Measurements from ENCODE around the gene ZNRD2.
A peak's percentile ranks its signal among the peaks of the same experiment; 100 is the strongest.

ZNRD2 gene

DNA sequence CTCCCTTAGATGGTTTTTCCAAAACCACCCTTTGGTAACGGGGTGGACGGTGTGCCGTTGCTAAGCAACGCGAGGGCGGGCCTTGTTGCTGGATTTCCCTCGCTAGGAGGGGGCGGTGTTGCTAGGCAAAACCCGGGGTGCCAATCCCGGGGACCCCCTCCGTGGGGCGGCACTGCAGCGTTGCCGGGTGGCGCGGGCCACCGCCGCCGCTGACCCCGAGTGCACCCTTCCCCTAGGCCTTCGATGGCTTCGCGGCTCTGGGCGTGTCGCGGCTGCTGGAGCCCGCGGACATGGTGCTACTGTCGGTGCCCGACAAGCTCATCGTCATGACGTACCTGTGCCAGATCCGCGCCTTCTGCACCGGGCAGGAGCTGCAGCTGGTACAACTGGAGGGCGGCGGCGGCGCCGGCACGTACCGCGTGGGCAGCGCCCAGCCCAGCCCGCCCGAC is 14.5 kb downstream of the ZNRD2 start:
- 0 out of 2 replicates have a peak, but pooled peaks cover 3% of the 10 kb centered on the region for H3K4me1 ChIP-seq (ENCODE audit: insufficient read depth, low read length)
- WGBS, result 55% methylated on average over 46 of the region's 46 CpGs
- peak overlapping the region; percentile 28 for H3K4me3 ChIP-seq (ENCODE audit: low read length)
- H3K27me3 ChIP-seq (ENCODE audit: insufficient read depth, low read length), result peaks cover 54% of the 10 kb centered on the region
- no peak overlapping the region for H3K27ac ChIP-seq (ENCODE audit: low read depth, low read length)
- no peak overlapping the region for H3K9ac ChIP-seq (ENCODE audit: low read depth, low read length)
- H3K36me3 ChIP-seq (ENCODE audit: insufficient read depth, low read length), result no peaks in the 10 kb centered on the region
- H3K9me3 ChIP-seq (ENCODE audit: insufficient read depth, low read depth, low read length), result no peaks in the 10 kb centered on the region

DNA sequence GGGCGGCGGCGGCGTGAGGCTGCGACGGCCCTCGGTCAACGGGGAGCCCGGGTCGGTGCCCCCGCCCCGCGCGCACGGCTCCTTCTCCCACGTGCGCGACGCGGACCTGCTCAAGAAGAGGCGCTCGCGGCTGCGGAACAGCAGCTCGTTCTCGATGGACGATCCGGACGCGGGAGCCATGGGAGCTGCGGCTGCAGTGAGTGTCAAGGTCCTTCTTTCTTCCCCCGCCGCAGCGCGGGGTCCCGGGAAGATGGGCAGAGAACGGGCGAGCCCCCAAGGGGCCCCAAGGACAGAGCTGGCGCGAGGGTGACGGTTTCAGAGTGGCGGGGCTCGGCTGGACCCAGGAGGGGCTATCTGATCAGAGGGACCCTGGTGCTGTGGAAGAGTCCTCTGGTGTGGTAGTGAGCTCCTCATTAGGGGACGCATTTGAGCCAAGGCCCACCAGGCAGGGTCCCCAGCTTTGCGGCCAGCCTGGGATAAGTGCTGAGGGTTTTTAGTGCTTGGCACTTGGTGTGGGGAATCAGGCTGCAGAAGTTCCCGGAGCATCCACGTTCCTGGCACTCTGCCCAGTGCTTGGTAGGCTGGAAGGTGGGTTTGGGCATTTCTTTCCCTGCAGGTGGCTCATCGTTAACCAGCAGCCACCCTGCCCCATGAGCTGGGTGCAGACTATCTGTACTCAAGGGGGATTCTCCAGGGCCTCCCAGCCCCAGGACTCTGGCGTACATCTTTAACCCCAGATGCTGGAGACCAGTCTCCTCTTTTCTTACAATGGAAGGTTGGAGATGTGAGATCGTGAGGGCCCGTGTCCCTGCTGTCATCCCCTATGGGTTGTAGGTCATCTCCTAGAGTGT is 15.3 kb downstream of the ZNRD2 start:
- 72% methylated on average over 50 of the region's 51 CpGs for WGBS
- Histone ChIP-seq H3K36me3 (ENCODE audit: insufficient read depth, low read length) (no peaks in the 10 kb centered on the region), H3K27me3 (ENCODE audit: insufficient read depth, low read length) (peaks cover 63% of the 10 kb centered on the region), H3K4me3 (ENCODE audit: low read length) (no peak overlapping the region), H3K9ac (ENCODE audit: low read depth, low read length) (no peak overlapping the region), H3K9me3 (ENCODE audit: insufficient read depth, low read depth, low read length) (no peaks in the 10 kb centered on the region), H3K27ac (ENCODE audit: low read depth, low read length) (no peak overlapping the region), H3K4me1 (ENCODE audit: insufficient read depth, low read length) (0 out of 2 replicates have a peak, but pooled peaks cover 3% of the 10 kb centered on the region)

- 0 out of 2 replicates have a peak, but pooled peaks cover 3% of the 10 kb centered on the region for H3K4me1 ChIP-seq (ENCODE audit: insufficient read depth, low read length)
- peaks cover 69% of the 10 kb centered on the region for H3K27me3 ChIP-seq (ENCODE audit: insufficient read depth, low read length)
- H3K9ac ChIP-seq (ENCODE audit: low read depth, low read length), result no peak overlapping the region
- H3K9me3 ChIP-seq (ENCODE audit: insufficient read depth, low read depth, low read length), result no peaks in the 10 kb centered on the region
- H3K27ac ChIP-seq (ENCODE audit: low read depth, low read length), result no peak overlapping the region
- no peaks in the 10 kb centered on the region for H3K36me3 ChIP-seq (ENCODE audit: insufficient read depth, low read length)
- WGBS, result 88% methylated on average over 4 of the region's 4 CpGs
- no peak overlapping the region for H3K4me3 ChIP-seq (ENCODE audit: low read length)
Observed at GRCh38 chr11:65586247-65586630, 16.0 kb downstream of the ZNRD2 start.

DNA sequence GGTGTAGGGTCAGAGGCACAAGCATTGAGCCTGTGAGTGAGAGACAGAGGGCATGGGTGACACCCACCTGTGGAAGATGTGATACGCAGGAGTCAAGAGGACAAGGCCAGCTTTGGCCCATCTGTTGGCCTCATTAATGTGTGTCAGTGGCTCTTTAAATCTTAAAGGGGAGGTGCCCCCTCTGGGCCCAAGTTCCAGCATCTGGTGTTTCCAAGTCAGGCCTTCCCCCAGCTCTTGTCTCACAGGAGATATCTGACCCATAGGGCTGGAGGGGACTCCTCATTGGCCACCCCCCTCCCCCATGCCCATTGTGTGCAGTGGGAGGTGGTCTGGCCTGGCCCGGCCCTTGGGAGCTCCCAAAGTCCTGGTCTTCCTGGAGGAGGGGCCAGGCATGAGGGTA is 16.4 kb downstream of the ZNRD2 start:
- Histone ChIP-seq H3K9me3 (ENCODE audit: insufficient read depth, low read depth, low read length) (no peaks in the 10 kb centered on the region), H3K27me3 (ENCODE audit: insufficient read depth, low read length) (peaks cover 73% of the 10 kb centered on the region), H3K4me3 (ENCODE audit: low read length) (no peak overlapping the region), H3K9ac (ENCODE audit: low read depth, low read length) (no peak overlapping the region), H3K27ac (ENCODE audit: low read depth, low read length) (no peak overlapping the region), H3K4me1 (ENCODE audit: insufficient read depth, low read length) (0 out of 2 replicates have a peak, but pooled peaks cover 3% of the 10 kb centered on the region), H3K36me3 (ENCODE audit: insufficient read depth, low read length) (no peaks in the 10 kb centered on the region)
- 57% methylated on average over 2 of the region's 2 CpGs for WGBS

DNA sequence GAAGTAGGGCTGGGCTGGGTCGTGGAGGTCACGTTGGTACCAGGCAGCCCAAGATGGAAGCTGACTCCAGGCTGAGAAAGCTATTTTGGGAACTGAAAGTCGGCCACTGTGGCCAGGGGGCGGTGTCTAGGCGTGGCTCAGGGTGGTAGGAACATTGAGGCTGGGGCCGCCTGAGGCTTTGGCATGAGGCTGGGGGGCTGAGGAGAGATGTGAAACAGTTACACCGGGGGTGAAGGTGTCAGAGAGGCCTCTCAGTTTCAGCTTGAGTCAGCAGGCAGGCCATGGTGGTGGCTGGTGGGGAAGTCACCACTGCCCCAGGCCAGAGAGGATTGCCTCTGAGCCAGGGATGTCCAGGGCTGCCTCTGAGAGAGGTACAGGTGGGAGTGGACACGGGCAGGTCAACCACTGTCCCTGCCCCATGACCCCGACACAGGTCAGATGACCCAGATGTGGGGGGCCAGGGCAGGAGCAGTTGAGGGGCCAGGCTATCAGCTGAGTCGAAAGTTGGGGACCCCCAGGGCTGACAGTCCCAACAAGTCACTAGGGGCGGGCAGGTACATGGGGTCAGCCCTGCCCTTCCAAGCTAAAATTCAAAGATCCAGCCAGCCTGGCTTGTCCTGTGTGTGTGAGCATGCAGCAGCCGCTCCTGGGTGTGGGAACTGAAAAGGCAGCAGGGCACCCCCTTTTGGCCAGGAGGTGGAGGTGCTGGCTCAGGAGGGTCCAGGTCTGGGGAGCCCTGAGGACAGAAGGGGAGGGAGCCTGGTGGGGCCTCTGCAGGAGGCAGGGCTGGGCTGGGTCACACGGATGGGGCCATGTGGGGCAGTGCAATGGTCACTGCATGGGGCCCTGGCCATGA is 18.1 kb downstream of the ZNRD2 start:
- Histone ChIP-seq H3K27ac (ENCODE audit: low read depth, low read length) (no peak overlapping the region), H3K9me3 (ENCODE audit: insufficient read depth, low read depth, low read length) (no peaks in the 10 kb centered on the region), H3K9ac (ENCODE audit: low read depth, low read length) (no peak overlapping the region), H3K36me3 (ENCODE audit: insufficient read depth, low read length) (no peaks in the 10 kb centered on the region), H3K4me1 (ENCODE audit: insufficient read depth, low read length) (0 out of 2 replicates have a peak, but pooled peaks cover 6% of the 10 kb centered on the region), H3K27me3 (ENCODE audit: insufficient read depth, low read length) (peaks cover 75% of the 10 kb centered on the region), H3K4me3 (ENCODE audit: low read length) (no peak overlapping the region)
- 70% methylated on average over 13 of the region's 13 CpGs for whole genome bisulfite sequencing

DNA sequence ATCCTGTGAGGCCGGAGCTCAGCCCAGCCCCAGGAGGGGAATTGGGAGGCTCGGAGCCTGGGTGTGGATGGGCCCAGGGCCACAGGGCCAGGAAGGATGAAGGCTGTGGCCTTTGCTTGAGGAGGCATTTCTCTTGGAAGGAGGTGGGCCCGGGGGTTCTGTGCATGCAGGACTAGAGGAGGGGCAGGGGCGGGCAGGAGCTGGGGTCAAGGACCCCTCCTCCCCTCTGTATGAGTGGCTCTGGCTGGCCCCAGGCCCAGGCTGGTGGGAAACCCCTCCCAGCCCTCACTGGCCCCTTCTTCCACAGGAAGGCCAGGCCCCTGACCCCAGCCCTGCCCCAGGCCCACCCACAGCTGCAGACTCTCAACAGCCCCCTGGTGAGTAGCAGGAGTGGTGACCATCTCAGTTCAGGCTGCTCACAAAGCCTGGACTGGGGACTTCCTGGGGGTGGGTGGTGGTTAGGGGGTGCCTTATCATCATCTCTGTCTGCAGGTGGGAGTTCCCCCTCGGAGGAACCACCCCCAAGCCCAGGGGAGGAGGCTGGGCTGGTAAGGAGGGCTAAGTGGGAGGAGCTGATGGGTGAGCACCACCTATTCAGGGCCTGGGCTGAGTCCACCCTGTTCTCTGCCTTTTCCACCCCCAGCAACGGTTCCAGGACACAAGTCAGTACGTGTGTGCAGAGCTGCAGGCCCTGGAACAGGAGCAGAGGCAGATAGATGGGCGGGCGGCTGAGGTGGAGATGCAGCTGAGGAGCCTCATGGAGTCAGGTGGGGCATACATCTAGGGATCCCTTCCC is 19.4 kb downstream of the ZNRD2 start:
- H3K36me3 ChIP-seq (ENCODE audit: insufficient read depth, low read length), result no peaks in the 10 kb centered on the region
- H3K9me3 ChIP-seq (ENCODE audit: insufficient read depth, low read depth, low read length), result no peaks in the 10 kb centered on the region
- H3K27ac ChIP-seq (ENCODE audit: low read depth, low read length), result no peak overlapping the region
- H3K4me3 ChIP-seq (ENCODE audit: low read length), result no peak overlapping the region
- H3K9ac ChIP-seq (ENCODE audit: low read depth, low read length), result no peak overlapping the region
- H3K4me1 ChIP-seq (ENCODE audit: insufficient read depth, low read length), result 0 out of 2 replicates have a peak, but pooled peaks cover 3% of the 10 kb centered on the region
- 84% methylated on average over 9 of the region's 9 CpGs for WGBS
- peaks cover 69% of the 10 kb centered on the region for H3K27me3 ChIP-seq (ENCODE audit: insufficient read depth, low read length)

- Histone ChIP-seq H3K9me3 (ENCODE audit: insufficient read depth, low read depth, low read length) (no peaks in the 10 kb centered on the region), H3K4me1 (ENCODE audit: insufficient read depth, low read length) (0 out of 2 replicates have a peak, but pooled peaks cover 3% of the 10 kb centered on the region), H3K9ac (ENCODE audit: low read depth, low read length) (no peak overlapping the region), H3K36me3 (ENCODE audit: insufficient read depth, low read length) (no peaks in the 10 kb centered on the region), H3K27ac (ENCODE audit: low read depth, low read length) (no peak overlapping the region), H3K27me3 (ENCODE audit: insufficient read depth, low read length) (peaks cover 63% of the 10 kb centered on the region), H3K4me3 (ENCODE audit: low read length) (no peak overlapping the region)
- WGBS, result 87% methylated on average over 8 of the region's 8 CpGs
Observed at GRCh38 chr11:65590240-65590738, 20.0 kb downstream of the ZNRD2 start.

DNA sequence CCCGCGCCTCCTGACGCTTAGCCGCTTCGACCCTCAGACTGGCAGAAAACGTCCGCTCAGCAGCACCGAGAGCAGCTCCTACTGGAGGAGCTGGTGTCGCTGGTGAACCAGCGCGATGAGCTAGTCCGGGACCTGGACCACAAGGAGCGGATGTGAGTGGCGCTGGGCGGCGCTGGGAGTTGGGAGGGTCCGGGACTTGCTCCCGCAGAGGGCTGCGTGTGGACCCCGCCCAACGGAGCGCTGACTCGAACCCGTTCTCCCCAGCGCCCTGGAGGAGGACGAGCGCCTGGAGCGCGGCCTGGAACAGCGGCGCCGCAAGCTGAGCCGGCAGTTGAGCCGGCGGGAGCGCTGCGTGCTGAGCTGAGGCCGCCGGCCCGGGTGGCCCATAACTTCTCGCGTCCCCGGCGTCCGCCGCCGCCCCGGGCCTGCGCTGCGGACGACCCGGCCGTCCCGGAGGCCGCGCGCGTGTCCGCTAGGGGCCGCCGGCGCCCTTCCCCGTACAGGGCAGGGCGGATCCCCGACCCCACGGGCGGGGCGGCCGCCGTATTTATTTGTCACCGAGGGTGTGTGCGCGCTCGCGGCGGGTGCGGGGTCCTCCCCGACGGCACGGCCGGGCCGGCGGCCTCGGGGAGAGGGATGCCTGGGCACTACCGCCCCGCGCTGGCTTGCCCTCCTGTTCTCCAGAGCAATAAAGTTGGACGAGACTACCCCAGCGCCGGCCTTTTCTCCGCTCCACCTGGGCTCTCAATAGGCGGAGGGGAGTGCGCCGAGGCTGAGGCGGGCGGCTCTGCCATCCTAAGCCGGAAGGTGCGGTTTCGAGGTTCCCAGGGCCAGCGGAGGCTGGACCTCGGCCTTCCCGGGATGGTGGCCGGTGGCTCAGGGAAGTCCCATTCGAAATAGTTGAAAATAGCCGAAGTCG is 21.9 kb downstream of the ZNRD2 start:
- H3K27me3 ChIP-seq (ENCODE audit: insufficient read depth, low read length), result peaks cover 46% of the 10 kb centered on the region
- no peak overlapping the region for H3K27ac ChIP-seq (ENCODE audit: low read depth, low read length)
- H3K4me3 ChIP-seq (ENCODE audit: low read length), result peak overlapping the region; percentile 62
- 3% methylated on average over 106 of the region's 106 CpGs for WGBS
- H3K36me3 ChIP-seq (ENCODE audit: insufficient read depth, low read length), result no peaks in the 10 kb centered on the region
- 0 out of 2 replicates have a peak, but pooled peaks cover 3% of the 10 kb centered on the region for H3K4me1 ChIP-seq (ENCODE audit: insufficient read depth, low read length)
- H3K9me3 ChIP-seq (ENCODE audit: insufficient read depth, low read depth, low read length), result no peaks in the 10 kb centered on the region
- H3K9ac ChIP-seq (ENCODE audit: low read depth, low read length), result peak overlapping the region; percentile 47

DNA sequence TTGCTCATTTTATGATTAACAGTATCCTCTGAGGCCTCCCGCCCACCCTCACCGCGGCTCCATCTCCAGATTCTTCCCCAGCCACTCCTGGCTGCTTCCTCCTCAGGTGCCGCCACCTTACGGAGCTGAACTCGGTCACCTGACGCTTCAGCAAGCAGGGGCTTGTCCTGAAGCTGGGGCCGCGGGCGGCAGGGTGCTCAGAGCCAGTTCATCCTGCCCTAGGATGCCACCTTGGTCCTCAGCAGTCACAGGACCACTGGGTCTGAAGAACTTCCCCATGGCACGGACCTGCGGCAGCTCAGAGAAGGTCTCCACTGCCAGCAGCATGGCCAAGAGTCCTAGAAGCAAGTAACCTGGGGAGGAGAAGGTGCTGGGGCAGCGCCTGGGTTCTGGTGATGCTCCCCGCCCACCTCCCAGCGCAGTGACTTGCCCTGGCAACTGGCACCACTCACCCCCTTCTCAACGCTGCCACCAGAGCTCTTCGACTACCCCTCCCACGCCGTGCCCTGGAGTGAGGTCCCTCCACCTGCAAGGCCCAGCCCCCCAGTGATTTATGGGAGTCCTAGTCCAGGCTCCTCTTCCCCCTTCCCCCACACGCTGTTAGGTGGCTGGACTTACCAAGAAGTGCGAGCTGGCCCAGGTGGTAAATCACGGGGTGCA is 22.7 kb downstream of the ZNRD2 start:
- Histone ChIP-seq H3K27me3 (ENCODE audit: insufficient read depth, low read length) (peaks cover 44% of the 10 kb centered on the region), H3K4me1 (ENCODE audit: insufficient read depth, low read length) (0 out of 2 replicates have a peak, but pooled peaks cover 3% of the 10 kb centered on the region), H3K4me3 (ENCODE audit: low read length) (peak overlapping the region; percentile 62), H3K9me3 (ENCODE audit: insufficient read depth, low read depth, low read length) (no peaks in the 10 kb centered on the region), H3K36me3 (ENCODE audit: insufficient read depth, low read length) (peaks cover 4% of the 10 kb centered on the region; the same call in 1 of the 2 replicates), H3K27ac (ENCODE audit: low read depth, low read length) (no peak overlapping the region), H3K9ac (ENCODE audit: low read depth, low read length) (no peak overlapping the region)
- 65% methylated on average over 22 of the region's 22 CpGs for WGBS

Data from HUES64 (cell line).